Activated CD4-positive, alpha-beta T cell treated with anti-CD3 and anti-CD28 coated beads for 36 hours (primary cell): ENCODE measurements around the gene PJA2. TPM values are rescaled to one million over a fixed set of nuclear protein-coding genes. Genes with fewer than 3 reads are reported as not detected.

Experiments used
- ATAC-seq: fragments of 200-7000 bp; cut with Tn5 transposase; one replicate; pipeline ENCODE4 v1.10.0; 2021; ENCODE audit warnings: mild to moderate bottlenecking, moderate library complexity
- CTCF ChIA-PET: fragments of 350-600 bp; sonication (Branson Sonifier 250); formaldehyde crosslinking; loops from one replicate; lab custom pipeline; 2021; ENCODE audit warnings: antibody characterized with exemption; lab: Charles Lee
- POLR2A ChIA-PET: fragments of 350-600 bp; sonication (Branson Sonifier 250); formaldehyde crosslinking; loops from one replicate; lab custom pipeline; 2021; ENCODE audit warnings: antibody characterized with exemption, inconsistent platforms; lab: Charles Lee
- DNase-seq: peaks from one replicate; pipeline ENCODE4 v3.0.0-alpha.2; 2020
- H3K27ac Mint-ChIP-seq: one replicate; pipeline ENCODE4 v1.8.0; 2021; ENCODE audit warnings: mixed read lengths
- H3K27me3 Mint-ChIP-seq: one replicate; pipeline ENCODE4 v1.8.0; 2021; ENCODE audit warnings: mixed read lengths
- H3K36me3 Mint-ChIP-seq: one replicate; pipeline ENCODE4 v1.8.0; 2021; ENCODE audit warnings: low read depth, mixed read lengths
- H3K4me1 Mint-ChIP-seq: one replicate; pipeline ENCODE4 v1.8.0; 2021; ENCODE audit warnings: mixed read lengths
- H3K4me3 Mint-ChIP-seq: one replicate; pipeline ENCODE4 v1.8.0; 2021; ENCODE audit warnings: mild to moderate bottlenecking, moderate library complexity, mixed read lengths
- H3K9me3 Mint-ChIP-seq: one replicate; pipeline ENCODE4 v1.8.0; 2021; ENCODE audit warnings: low read depth, mixed read lengths
- intact Hi-C, 2 experiments: fragments of 100-400 bp; cut with DNase I in 1 of 2; cut with micrococcal nuclease in 1 of 2; formaldehyde crosslinking; loops; one replicate each; pipeline versions ENCODE4 v1.14.2 to v1.15.1; 2022 to 2024; cut with DNase I, micrococcal nuclease
- total RNA-seq, 2 experiments: library from RNA; stranded (reverse); gene quantifications; one replicate each; pipeline ENCODE4 v1.2.3, GENCODE V29; 2021

The PJA2 gene
- total RNA-seq, 2 experiments from 2014 or later: 51.8 to 56.4 TPM

- Mint-ChIP-seq H3K9me3 (no peaks in the 10 kb centered on the region), H3K27me3 (no peaks in the 10 kb centered on the region), H3K36me3 (peaks cover 27% of the 10 kb centered on the region), H3K4me3 (no peak overlapping the region), H3K4me1 (peaks cover 55% of the 10 kb centered on the region), H3K27ac (no peak overlapping the region)
- ChIA-PET POLR2A (no interaction called here), CTCF (no interaction called here)
- ATAC-seq (no peak), DNase-seq (no peak)
- intact Hi-C loops: no loop called here
These were observed 22.3 kb downstream of the PJA2 start for GRCh38 chr5:109387408-109387974.

- ATAC-seq: no peak
- Mint-ChIP-seq H3K36me3 (peaks cover 35% of the 10 kb centered on the region), H3K4me3 (no peak overlapping the region), H3K27me3 (no peaks in the 10 kb centered on the region), H3K27ac (peak overlapping the region; percentile 3), H3K9me3 (no peaks in the 10 kb centered on the region), H3K4me1 (peaks cover 26% of the 10 kb centered on the region)
- ChIA-PET POLR2A (no interaction called here), CTCF (no interaction called here)
- intact Hi-C loops: no loop called here
- no peak for DNase-seq
These were observed 31.7 kb downstream of the PJA2 start for GRCh38 chr5:109378095-109378494.

- DNase-seq (no peak), ATAC-seq (no peak)
- Mint-ChIP-seq H3K27me3 (no peaks in the 10 kb centered on the region), H3K36me3 (peaks cover 43% of the 10 kb centered on the region), H3K4me3 (no peak overlapping the region), H3K9me3 (no peaks in the 10 kb centered on the region), H3K27ac (no peak overlapping the region), H3K4me1 (peaks cover 37% of the 10 kb centered on the region)
- CTCF ChIA-PET: interaction anchor here (1.0 kb wide), 1 partner anchor 9 kb away, joined by 3 read pairs; no protein-coding TSS in a partner anchor
- POLR2A ChIA-PET: no interaction called here
- intact Hi-C loops: loop anchor here in 1 of 2 experiments (5.0 kb wide), 1 partner anchor 33 kb away; the partner anchor contains the start of gene PJA2
These were observed 35.1 kb downstream of the PJA2 start for GRCh38 chr5:109374625-109375024.

GRCh38 chr5:109373932-109374331 lies 35.8 kb downstream of the PJA2 start:
- Mint-ChIP-seq H3K4me1 (peaks cover 36% of the 10 kb centered on the region), H3K36me3 (peaks cover 47% of the 10 kb centered on the region), H3K27me3 (no peaks in the 10 kb centered on the region), H3K9me3 (no peaks in the 10 kb centered on the region), H3K27ac (no peak overlapping the region), H3K4me3 (no peak overlapping the region)
- CTCF ChIA-PET: interaction anchor here (1.0 kb wide), 1 partner anchor 8 kb away, joined by 3 read pairs; no protein-coding TSS in a partner anchor
- DNase-seq (no peak), ATAC-seq (no peak)
- POLR2A ChIA-PET: no interaction called here
- intact Hi-C loops: loop anchor here in 1 of 2 experiments (5.0 kb wide), 1 partner anchor 33 kb away; the partner anchor contains the start of gene PJA2

GRCh38 chr5:109370343-109370742 lies 39.4 kb downstream of the PJA2 start:
- H3K36me3 Mint-ChIP-seq: peaks cover 50% of the 10 kb centered on the region
- intact Hi-C loops: loop anchor here in 1 of 2 experiments (5.0 kb wide), 1 partner anchor 37 kb away; the partner anchor contains the start of gene PJA2
- H3K4me3 Mint-ChIP-seq: no peak overlapping the region
- peaks cover 3% of the 10 kb centered on the region for H3K9me3 Mint-ChIP-seq
- DNase-seq: no peak
- peaks cover 19% of the 10 kb centered on the region for H3K4me1 Mint-ChIP-seq
- ChIA-PET CTCF (interaction anchor here (0.6 to 1.1 kb wide), 3 partner anchors 8 to 738 kb away, joined by 3 to 4 read pairs (median 3); partner anchors contain the start of gene PJA2), POLR2A (no interaction called here)
- no peak for ATAC-seq
- no peak overlapping the region for H3K27ac Mint-ChIP-seq
- no peaks in the 10 kb centered on the region for H3K27me3 Mint-ChIP-seq

- DNase-seq (no peak), ATAC-seq (no peak)
- ChIA-PET CTCF (interaction anchor here (0.7 to 2.3 kb wide), 5 partner anchors 9 to 323 kb away, joined by 3 to 6 read pairs (median 3); no protein-coding TSS in a partner anchor), POLR2A (no interaction called here)
- peaks cover 3% of the 10 kb centered on the region for H3K9me3 Mint-ChIP-seq
- H3K36me3 Mint-ChIP-seq: peaks cover 62% of the 10 kb centered on the region
- intact Hi-C loops: no loop called here
- H3K27ac Mint-ChIP-seq: no peak overlapping the region
- no peaks in the 10 kb centered on the region for H3K27me3 Mint-ChIP-seq
- H3K4me1 Mint-ChIP-seq: peaks cover 12% of the 10 kb centered on the region
- no peak overlapping the region for H3K4me3 Mint-ChIP-seq
These were observed 44.1 kb downstream of the PJA2 start for GRCh38 chr5:109365653-109366052.

GRCh38 chr5:109364977-109365376 lies 44.8 kb downstream of the PJA2 start:
- ATAC-seq (peak; percentile 26), DNase-seq (no peak)
- ChIA-PET POLR2A (no interaction called here), CTCF (interaction anchor here (0.7 to 2.3 kb wide), 4 partner anchors 8 to 40 kb away, joined by 3 to 6 read pairs (median 3); no protein-coding TSS in a partner anchor)
- Mint-ChIP-seq H3K27me3 (no peaks in the 10 kb centered on the region), H3K4me3 (no peak overlapping the region), H3K27ac (no peak overlapping the region), H3K4me1 (peaks cover 12% of the 10 kb centered on the region), H3K9me3 (peaks cover 3% of the 10 kb centered on the region), H3K36me3 (peaks cover 59% of the 10 kb centered on the region)
- intact Hi-C loops: loop anchor here in 1 of 2 experiments (1.0 kb wide), 1 partner anchor 30 kb away; no protein-coding TSS in a partner anchor

- Mint-ChIP-seq H3K4me3 (no peak overlapping the region), H3K27me3 (no peaks in the 10 kb centered on the region), H3K36me3 (peaks cover 36% of the 10 kb centered on the region), H3K9me3 (no peaks in the 10 kb centered on the region), H3K27ac (no peak overlapping the region), H3K4me1 (peaks cover 11% of the 10 kb centered on the region)
- DNase-seq (no peak), ATAC-seq (no peak)
- intact Hi-C loops: no loop called here
- CTCF ChIA-PET: interaction anchor here (0.8 kb wide), 1 partner anchor 10 kb away, joined by 3 read pairs; no protein-coding TSS in a partner anchor
- POLR2A ChIA-PET: no interaction called here
These were observed 50.1 kb downstream of the PJA2 start for GRCh38 chr5:109359642-109360041.

- peaks cover 29% of the 10 kb centered on the region for H3K36me3 Mint-ChIP-seq
- no peaks in the 10 kb centered on the region for H3K9me3 Mint-ChIP-seq
- intact Hi-C loops: no loop called here
- no peaks in the 10 kb centered on the region for H3K27me3 Mint-ChIP-seq
- POLR2A ChIA-PET: no interaction called here
- DNase-seq: no peak
- H3K4me3 Mint-ChIP-seq: no peak overlapping the region
- H3K4me1 Mint-ChIP-seq: peaks cover 3% of the 10 kb centered on the region
- no peak overlapping the region for H3K27ac Mint-ChIP-seq
- CTCF ChIA-PET: no interaction called here
- ATAC-seq: no peak
These were observed 52.0 kb downstream of the PJA2 start for GRCh38 chr5:109357807-109358206.

GRCh38 chr5:109354761-109355160 lies 55.0 kb downstream of the PJA2 start:
- DNase-seq: no peak
- H3K4me3 Mint-ChIP-seq: no peak overlapping the region
- H3K27me3 Mint-ChIP-seq: no peaks in the 10 kb centered on the region
- intact Hi-C loops: no loop called here
- ChIA-PET CTCF (interaction anchor here (1.2 kb wide), 1 partner anchor 13 kb away, joined by 4 read pairs; no protein-coding TSS in a partner anchor), POLR2A (no interaction called here)
- ATAC-seq: peak; percentile 33
- H3K4me1 Mint-ChIP-seq: peaks cover 3% of the 10 kb centered on the region
- H3K36me3 Mint-ChIP-seq: peaks cover 19% of the 10 kb centered on the region
- no peaks in the 10 kb centered on the region for H3K9me3 Mint-ChIP-seq
- H3K27ac Mint-ChIP-seq: no peak overlapping the region

- Mint-ChIP-seq H3K4me3 (no peak overlapping the region), H3K9me3 (no peaks in the 10 kb centered on the region), H3K4me1 (peaks cover 17% of the 10 kb centered on the region), H3K27ac (no peak overlapping the region), H3K36me3 (peaks cover 16% of the 10 kb centered on the region), H3K27me3 (no peaks in the 10 kb centered on the region)
- CTCF ChIA-PET: no interaction called here
- ATAC-seq: peak; percentile 28
- intact Hi-C loops: no loop called here
- no peak for DNase-seq
- POLR2A ChIA-PET: no interaction called here
These were observed 57.5 kb downstream of the PJA2 start for GRCh38 chr5:109351988-109352864.
